Posterior vena cava (tissue), 2 donors: ENCODE results near the gene ATRN. TPM values are rescaled to one million over a fixed set of nuclear protein-coding genes. Genes with fewer than 3 reads are reported as not detected.
"Not testable (repeated sequence)": the region's sequence is repeated elsewhere in the genome, so short reads cannot be mapped to it uniquely, and the experiment has no call there.

Source experiments
- DNase-seq: peaks from one replicate; pipeline ENCODE4 v3.0.0-alpha.2; 2020; ENCODE audit warnings: low spot score
- intact Hi-C, 2 donors: fragments of 100-400 bp; cut with DNase I; formaldehyde crosslinking; loops; one replicate each; pipeline versions ENCODE4 v1.14.1 to v1.14.2; 2022 to 2023
- total RNA-seq, 2 donors: library from RNA; stranded (reverse); fragmentation: NEBNext Ultra II Directional; extraction: Animal tissue kit (Norgen Biotek cat#: 25700); gene quantifications; one replicate each; pipeline ENCODE4 v1.2.1, GENCODE V29; 2021
- donor health status: DM: yes; HTN: yes; CAD: no.
- donor health status: DM: yes; HTN: yes; CAD: no.

The ATRN gene
- total RNA-seq, 2 donors from 2014 or later: 21.3 to 26.1 TPM

DNA sequence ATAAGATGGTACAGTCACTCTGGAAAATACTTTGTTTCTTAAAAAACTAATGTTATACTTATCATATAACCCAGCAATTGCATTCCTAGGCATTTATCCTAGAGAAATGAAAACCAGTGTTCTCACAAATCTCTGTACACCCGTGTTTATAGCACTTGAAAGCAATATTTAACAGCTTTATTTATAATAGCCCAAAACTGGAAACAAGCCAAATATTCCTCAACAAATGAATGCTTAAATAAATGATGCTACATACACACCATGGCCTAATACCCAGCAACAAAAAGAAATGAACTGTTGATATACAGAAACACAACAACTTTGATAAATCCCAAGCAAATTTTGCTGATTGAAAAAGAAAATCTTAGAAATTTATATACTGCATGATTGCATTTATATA, 141.1 kb downstream of the ATRN start:
- intact Hi-C loops: loop anchor here in 1 of 2 donors (5.0 kb wide), 1 partner anchor 860 kb away; no protein-coding TSS in a partner anchor
- no peak for DNase-seq

DNA sequence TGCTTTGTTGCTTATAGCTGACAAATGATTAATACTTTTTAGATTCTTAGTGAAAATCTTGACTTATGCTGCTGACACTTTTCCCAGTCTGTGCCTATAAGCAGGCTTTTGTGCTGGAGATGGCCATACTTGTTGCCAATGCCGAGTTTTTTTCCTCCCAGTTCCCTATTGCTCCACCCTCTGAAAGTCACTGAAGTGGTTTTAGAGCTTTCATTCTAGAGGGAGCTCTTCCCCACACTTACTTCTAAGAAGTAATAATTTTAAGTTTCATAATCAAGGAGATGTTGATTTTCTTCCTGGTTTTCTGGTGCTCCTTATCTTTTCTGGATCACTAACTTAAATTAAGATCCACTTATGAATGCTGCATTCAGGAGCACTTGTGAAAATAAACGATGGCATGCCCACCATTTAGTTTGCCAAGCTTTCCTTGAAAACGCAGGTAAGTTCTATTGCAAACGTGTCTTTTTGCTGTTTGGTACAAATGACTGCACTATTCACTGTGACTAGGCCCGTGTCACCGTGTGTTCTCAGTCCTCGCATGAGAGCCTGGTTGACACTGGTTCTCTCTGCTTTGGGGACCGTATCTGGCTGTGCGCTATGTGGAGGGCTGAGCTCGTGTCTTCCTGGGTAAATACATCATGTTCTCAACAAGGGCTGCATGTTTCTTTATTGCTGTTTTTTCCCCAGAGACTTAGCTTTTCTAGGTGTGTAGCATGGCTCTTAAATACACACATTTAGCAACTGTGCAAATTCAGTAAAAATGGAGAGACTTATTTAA, 142.2 kb downstream of the ATRN start:
- no peak for DNase-seq
- intact Hi-C loops: loop anchor here in 1 of 2 donors (5.0 kb wide), 1 partner anchor 861 kb away; no protein-coding TSS in a partner anchor

- intact Hi-C loops: loop anchor here in 1 of 2 donors (5.0 kb wide), 1 partner anchor 862 kb away; no protein-coding TSS in a partner anchor
- DNase-seq: no peak
Observed at GRCh38 chr20:3613821-3614440, 143.1 kb downstream of the ATRN start.

DNA sequence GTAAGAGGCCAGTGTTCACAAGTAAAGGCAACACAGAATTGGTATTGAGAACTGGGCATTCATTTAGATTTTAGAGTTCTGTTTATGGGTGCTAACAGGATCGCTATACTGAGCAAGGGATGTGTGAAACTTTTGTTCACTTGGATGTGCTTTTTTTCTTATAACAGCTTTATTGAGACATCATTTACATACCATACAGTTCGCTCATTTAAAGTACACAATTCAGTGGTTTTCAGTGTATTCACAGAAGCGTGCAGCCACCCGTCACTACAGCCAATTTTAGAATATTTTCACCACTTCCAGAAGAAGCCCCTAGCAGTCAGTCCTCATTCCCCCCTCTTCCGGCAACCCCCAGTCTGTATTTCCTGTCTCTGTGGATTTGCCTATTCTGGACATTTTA, 143.6 kb downstream of the ATRN start:
- intact Hi-C loops: loop anchor here in 1 of 2 donors (5.0 kb wide), 1 partner anchor 862 kb away; no protein-coding TSS in a partner anchor
- no peak for DNase-seq

- intact Hi-C loops, DNase-seq: not testable (repeated sequence)
Observed at GRCh38 chr20:3615171-3615840, 144.5 kb downstream of the ATRN start.

DNA sequence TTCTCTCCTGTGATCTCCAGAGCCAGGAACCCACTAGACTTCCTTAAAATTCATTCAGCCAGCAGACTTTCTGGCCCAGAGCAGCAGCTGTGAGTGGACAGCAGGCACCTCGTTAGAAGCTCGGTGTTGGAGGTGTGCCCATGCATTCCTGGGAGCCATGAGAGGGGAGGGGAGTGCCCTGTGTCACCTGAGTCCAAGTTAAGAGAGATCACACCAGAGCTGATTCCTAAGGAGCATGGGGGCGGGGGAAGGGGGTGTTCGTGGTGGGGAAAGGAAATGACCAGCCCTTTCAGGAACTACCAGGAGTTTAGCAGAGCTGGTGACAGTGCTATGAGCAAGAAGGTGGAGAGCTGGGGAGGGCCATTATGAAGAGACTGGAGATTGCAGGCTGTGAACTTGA, 145.4 kb downstream of the ATRN start:
- intact Hi-C loops: no loop called here
- DNase-seq: no peak

- DNase-seq: no peak
- intact Hi-C loops: no loop called here
Observed at GRCh38 chr20:3621111-3621510, 150.3 kb downstream of the ATRN start.

GRCh38 chr20:3622406-3622805, 151.6 kb downstream of the ATRN start:
- DNase-seq: no peak
- intact Hi-C loops: no loop called here

GRCh38 chr20:3627476-3627875, 156.7 kb downstream of the ATRN start:
- intact Hi-C loops: no loop called here
- no peak for DNase-seq

GRCh38 chr20:3628502-3629314, 157.9 kb downstream of the ATRN start:
- no peak for DNase-seq
- intact Hi-C loops: no loop called here

GRCh38 chr20:3629893-3630292, 159.1 kb downstream of the ATRN start:
- intact Hi-C loops: no loop called here

GRCh38 chr20:3630429-3630828, 159.6 kb downstream of the ATRN start:
- intact Hi-C loops: no loop called here
- no peak for DNase-seq

More at GRCh38 chr20:3629893-3630292, 159.1 kb downstream of the ATRN start:
- no peak for DNase-seq

- no peak for DNase-seq
- intact Hi-C loops: no loop called here
Observed at GRCh38 chr20:3631534-3631933, 160.7 kb downstream of the ATRN start.

- no peak for DNase-seq
- intact Hi-C loops: no loop called here
Observed at GRCh38 chr20:3632311-3633004, 161.6 kb downstream of the ATRN start.

DNA sequence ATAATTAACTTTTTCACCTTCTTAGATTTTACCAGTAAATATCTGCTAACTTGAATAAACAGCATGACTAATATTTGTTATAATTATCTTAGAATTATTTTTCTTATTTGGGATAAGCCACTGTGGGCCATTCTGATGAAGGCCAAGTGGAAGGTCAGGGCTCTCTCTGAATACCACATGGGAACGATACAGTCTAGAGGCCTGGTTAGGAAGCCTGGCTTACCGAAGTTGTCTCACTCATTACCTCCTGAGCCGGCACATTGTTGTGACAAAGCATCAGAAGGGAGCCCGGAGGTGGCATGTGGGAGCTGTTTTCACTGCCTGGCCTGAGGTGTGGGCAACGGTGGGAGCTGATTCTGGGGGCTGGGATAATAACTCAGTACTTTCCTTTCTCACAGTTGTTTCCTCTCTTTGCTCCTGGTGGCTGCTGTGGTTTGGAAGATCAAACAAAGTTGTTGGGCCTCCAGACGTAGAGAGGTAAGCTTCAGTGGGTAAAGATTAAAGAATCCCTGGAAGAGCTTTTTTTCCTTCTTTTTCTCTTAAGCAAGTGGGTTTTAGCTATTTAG, 163.2 kb downstream of the ATRN start:
- intact Hi-C loops: no loop called here
- no peak for DNase-seq

DNA sequence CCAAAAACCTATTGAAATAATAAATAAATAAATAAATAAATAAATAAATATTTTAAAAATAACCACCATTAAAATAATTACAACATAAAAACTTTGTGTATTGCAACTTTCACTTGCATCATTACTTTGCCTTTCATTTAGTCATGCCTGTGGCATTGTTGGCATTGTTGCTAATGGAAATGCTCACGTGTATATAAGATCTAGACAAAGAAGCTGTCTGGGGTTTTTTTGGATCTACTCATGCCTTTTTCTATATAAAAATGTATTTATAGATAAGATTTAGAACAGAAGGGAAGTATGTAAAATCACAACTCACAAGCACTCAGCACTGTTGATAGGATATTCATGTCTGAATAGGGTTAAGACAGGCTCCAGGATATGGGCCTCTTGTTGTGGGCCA, 164.5 kb downstream of the ATRN start:
- DNase-seq: no peak
- intact Hi-C loops: no loop called here

- intact Hi-C loops: no loop called here
- DNase-seq: no peak
Observed at GRCh38 chr20:3640259-3640658, 169.4 kb downstream of the ATRN start.

GRCh38 chr20:3645309-3646066, 174.7 kb downstream of the ATRN start:
- DNase-seq: peak; percentile 55
- intact Hi-C loops: no loop called here
